ENCODE results near the gene MTMR4. TPM values are rescaled to one million over a fixed set of nuclear protein-coding genes. Genes with fewer than 3 reads are reported as not detected.
"Not testable (repeated sequence)": the region's sequence is repeated elsewhere in the genome, so short reads cannot be mapped to it uniquely, and the experiment has no call there.

MTMR4 gene
- total and polyA plus RNA-seq, 4 donors = 17.2 to 70.1 (median 29.9) TPM

DNA sequence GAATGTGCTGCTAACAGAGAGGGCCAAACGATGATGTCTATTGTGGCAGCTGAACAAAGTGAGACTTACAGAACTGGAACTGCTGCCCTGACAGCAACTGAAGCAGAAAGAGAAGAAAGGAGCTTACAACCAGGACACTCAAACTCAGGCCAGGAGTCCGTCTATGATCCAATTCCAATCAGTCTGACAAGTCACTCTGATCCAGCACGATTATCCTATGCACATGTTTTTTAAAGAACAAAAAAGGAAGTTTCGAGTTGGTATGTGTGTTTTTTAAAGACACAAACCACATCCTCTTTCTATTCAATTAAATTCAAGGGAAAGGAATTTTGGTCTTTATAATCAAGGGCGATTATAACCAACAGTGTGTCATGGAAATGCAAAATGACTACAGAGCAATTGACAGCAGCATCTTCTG, 42.4 kb upstream of the MTMR4 start:
- TF ChIP-seq JUND (IDR thresholded peaks at IDR 0.05) = no peak
- no peak for TF ChIP-seq SP1 (IDR thresholded peaks at IDR 0.05)
- no peak for TF ChIP-seq TAF1 (conservative IDR thresholded peaks at IDR 0.05)
- TF ChIP-seq EGR1 (IDR thresholded peaks at IDR 0.05; ENCODE audit: low read depth in 2 of 2) = no peak
- TF ChIP-seq, protein P1, sequence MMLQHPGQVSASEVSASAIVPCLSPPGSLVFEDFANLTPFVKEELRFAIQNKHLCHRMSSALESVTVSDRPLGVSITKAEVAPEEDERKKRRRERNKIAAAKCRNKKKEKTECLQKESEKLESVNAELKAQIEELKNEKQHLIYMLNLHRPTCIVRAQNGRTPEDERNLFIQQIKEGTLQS (IDR thresholded peaks at IDR 0.05) = no peak
- TF ChIP-seq YY1 (IDR thresholded peaks at IDR 0.05) = no peak
- no peak for TF ChIP-seq RXRA (IDR thresholded peaks at IDR 0.05)
- TF ChIP-seq FOXA2 (IDR thresholded peaks at IDR 0.05) = no peak
- TF ChIP-seq, protein P2, sequence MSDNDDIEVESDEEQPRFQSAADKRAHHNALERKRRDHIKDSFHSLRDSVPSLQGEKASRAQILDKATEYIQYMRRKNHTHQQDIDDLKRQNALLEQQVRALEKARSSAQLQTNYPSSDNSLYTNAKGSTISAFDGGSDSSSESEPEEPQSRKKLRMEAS (IDR thresholded peaks at IDR 0.05) = no peak
- no peak for TF ChIP-seq HNF4A (conservative IDR thresholded peaks at IDR 0.05)
- TF ChIP-seq CTCF (IDR thresholded peaks at IDR 0.05; ENCODE audit: low read depth, low read length, missing input control) = no peak
- TF ChIP-seq REST (IDR thresholded peaks at IDR 0.05) = no peak
- no peaks in the 10 kb centered on the region for H3K27me3 ChIP-seq (ENCODE audit: control insufficient read depth in 4 of 4, insufficient read depth in 4 of 4, low read length in 3 of 4)
- H3K27ac ChIP-seq (ENCODE audit: low read depth in 1 of 2, low read length in 2 of 2) = no peak overlapping the region
- H3K36me3 ChIP-seq (ENCODE audit: control insufficient read depth in 4 of 4, insufficient read depth in 3 of 4, low read depth in 1 of 4, low read length in 3 of 4) = no peaks in the 10 kb centered on the region
- H3K4me3 ChIP-seq (ENCODE audit: low read depth in 1 of 3, low read length in 3 of 3) = no peak overlapping the region
- no peaks in the 10 kb centered on the region for H3K9me3 ChIP-seq (ENCODE audit: control insufficient read depth in 4 of 4, low read length in 3 of 4)
- WGBS = 75% methylated on average over 5 of the region's 5 CpGs
- DNase-seq (ENCODE audit: low spot score) = no peak
- no peak overlapping the region for H3K9ac ChIP-seq (ENCODE audit: low read depth in 1 of 2, low read length in 2 of 2)
- peaks cover 0 to 2% (median 0%) of the 10 kb centered on the region in 4 donors for H3K4me1 ChIP-seq (ENCODE audit: control insufficient read depth in 4 of 4, insufficient read depth in 4 of 4, low read length in 3 of 4)

DNA sequence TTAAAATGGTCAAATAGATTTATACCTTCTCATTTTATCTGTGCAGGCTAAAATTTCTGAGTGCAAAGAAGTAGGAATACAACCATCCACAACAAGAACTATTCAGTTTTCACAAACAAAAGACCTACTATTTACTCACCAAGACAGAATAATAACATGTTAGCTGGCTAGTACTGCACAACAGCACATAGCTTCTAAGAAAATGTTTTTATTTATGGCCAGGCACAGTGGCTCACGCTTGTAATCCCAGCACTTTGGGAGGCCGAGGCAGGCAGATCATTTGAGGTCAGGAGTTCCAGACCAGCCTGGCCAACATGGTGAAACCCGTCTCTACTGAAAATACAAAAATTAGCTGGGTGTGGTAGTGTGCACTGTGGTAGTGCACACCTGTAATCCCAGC, 40.7 kb upstream of the MTMR4 start:
- H3K4me3 ChIP-seq (ENCODE audit: low read depth in 1 of 3, low read length in 3 of 3); H3K9ac ChIP-seq (ENCODE audit: low read depth in 1 of 2, low read length in 2 of 2); DNase-seq (ENCODE audit: low spot score); H3K27me3 ChIP-seq (ENCODE audit: control insufficient read depth in 4 of 4, insufficient read depth in 4 of 4, low read length in 3 of 4); H3K9me3 ChIP-seq (ENCODE audit: control insufficient read depth in 4 of 4, low read length in 3 of 4); H3K27ac ChIP-seq (ENCODE audit: low read depth in 1 of 2, low read length in 2 of 2); H3K4me1 ChIP-seq (ENCODE audit: control insufficient read depth in 4 of 4, insufficient read depth in 4 of 4, low read length in 3 of 4); H3K36me3 ChIP-seq (ENCODE audit: control insufficient read depth in 4 of 4, insufficient read depth in 3 of 4, low read depth in 1 of 4, low read length in 3 of 4): not testable (repeated sequence)
- 95% methylated on average over 3 of the region's 3 CpGs for WGBS

- Histone ChIP-seq H3K4me1 (ENCODE audit: control insufficient read depth in 4 of 4, insufficient read depth in 4 of 4, low read length in 3 of 4) (peaks cover 0 to 2% (median 0%) of the 10 kb centered on the region in 4 donors), H3K27me3 (ENCODE audit: control insufficient read depth in 4 of 4, insufficient read depth in 4 of 4, low read length in 3 of 4) (no peaks in the 10 kb centered on the region), H3K36me3 (ENCODE audit: control insufficient read depth in 4 of 4, insufficient read depth in 3 of 4, low read depth in 1 of 4, low read length in 3 of 4) (no peaks in the 10 kb centered on the region), H3K4me3 (ENCODE audit: low read depth in 1 of 3, low read length in 3 of 3) (no peak overlapping the region), H3K9ac (ENCODE audit: low read depth in 1 of 2, low read length in 2 of 2) (no peak overlapping the region), H3K27ac (ENCODE audit: low read depth in 1 of 2, low read length in 2 of 2) (no peak overlapping the region), H3K9me3 (ENCODE audit: control insufficient read depth in 4 of 4, low read length in 3 of 4) (no peaks in the 10 kb centered on the region)
- TF ChIP-seq CTCF (IDR thresholded peaks at IDR 0.05; ENCODE audit: low read depth, low read length, missing input control) = peak; percentile 1
- no peak for TF ChIP-seq GABPA (IDR thresholded peaks at IDR 0.05 in 1 of 2, conservative IDR thresholded peaks at IDR 0.05 in 1 of 2)
- TF ChIP-seq YY1 (IDR thresholded peaks at IDR 0.05) = no peak
- no peak for TF ChIP-seq HNF4G (IDR thresholded peaks at IDR 0.05)
- no peak for TF ChIP-seq HNF4A (conservative IDR thresholded peaks at IDR 0.05)
- TF ChIP-seq, protein P1 (IDR thresholded peaks at IDR 0.05) = no peak
- 95% methylated on average over 2 of the region's 2 CpGs for WGBS
- no peak for DNase-seq (ENCODE audit: low spot score)
These were observed 26.8 kb upstream of the MTMR4 start for GRCh38 chr17:58541249-58541648.
